NCI-H1436 treated with DMSO at 0.1 percent for 48 hours (cell line): ENCODE results near the gene LRPPRC.
"Not testable (repeated sequence)": the region's sequence is repeated elsewhere in the genome, so short reads cannot be mapped to it uniquely, and the experiment has no call there.

Experiments used
- DNase-seq: peaks from one replicate; lab custom pipeline; 2025; lab: John Stamatoyannopoulos, UW

LRPPRC gene

DNA sequence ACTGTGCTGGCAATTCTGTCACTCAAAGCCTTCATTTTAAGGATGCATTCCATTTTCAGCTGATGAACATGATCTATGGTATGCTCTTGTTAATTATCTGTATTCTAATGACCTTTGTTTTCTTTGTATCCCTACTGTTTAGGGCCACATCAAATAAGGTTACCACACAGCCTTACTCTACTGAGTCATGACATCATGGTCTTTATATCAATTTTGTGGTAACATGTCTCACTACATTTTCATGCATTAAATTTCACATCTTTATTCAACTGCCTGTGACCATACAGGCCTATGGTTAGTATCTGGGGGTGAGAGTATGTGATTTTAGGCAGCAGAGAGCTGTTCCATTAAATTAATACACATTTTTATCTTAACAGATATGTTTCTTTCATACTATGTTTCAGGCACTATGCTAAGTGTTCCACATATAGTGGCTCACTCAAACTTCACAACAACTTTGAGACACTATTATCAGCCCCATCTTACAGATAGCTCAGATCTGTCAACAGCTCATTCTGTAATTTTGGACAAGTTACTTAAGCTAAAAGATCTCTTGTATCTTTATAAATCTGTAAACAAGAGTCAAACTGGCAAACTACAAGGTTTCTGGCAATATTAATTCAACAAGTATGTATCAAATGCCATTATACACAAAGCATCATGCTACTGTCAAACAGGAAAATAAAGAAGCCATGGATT is 18.0 kb downstream of the LRPPRC start:
- DNase-seq: no peak

DNA sequence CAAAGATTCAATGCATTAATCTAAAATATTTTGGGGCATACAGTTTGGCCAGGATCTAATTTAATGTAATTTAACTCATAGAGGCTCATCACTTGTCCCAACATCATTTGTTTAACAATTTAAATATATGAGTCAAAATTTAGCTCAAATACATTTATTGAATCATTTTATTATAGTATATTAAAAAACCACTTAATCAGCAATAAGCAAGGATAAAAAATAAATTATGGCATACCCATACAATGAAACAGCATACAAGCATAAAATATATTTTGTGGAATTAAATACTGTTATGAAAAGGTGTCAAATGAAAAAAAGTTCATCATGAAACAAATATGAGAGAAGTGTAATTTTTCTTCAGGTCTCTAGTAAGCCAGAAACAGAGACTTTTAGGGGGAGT is 34.9 kb downstream of the LRPPRC start:
- DNase-seq: no peak

DNA sequence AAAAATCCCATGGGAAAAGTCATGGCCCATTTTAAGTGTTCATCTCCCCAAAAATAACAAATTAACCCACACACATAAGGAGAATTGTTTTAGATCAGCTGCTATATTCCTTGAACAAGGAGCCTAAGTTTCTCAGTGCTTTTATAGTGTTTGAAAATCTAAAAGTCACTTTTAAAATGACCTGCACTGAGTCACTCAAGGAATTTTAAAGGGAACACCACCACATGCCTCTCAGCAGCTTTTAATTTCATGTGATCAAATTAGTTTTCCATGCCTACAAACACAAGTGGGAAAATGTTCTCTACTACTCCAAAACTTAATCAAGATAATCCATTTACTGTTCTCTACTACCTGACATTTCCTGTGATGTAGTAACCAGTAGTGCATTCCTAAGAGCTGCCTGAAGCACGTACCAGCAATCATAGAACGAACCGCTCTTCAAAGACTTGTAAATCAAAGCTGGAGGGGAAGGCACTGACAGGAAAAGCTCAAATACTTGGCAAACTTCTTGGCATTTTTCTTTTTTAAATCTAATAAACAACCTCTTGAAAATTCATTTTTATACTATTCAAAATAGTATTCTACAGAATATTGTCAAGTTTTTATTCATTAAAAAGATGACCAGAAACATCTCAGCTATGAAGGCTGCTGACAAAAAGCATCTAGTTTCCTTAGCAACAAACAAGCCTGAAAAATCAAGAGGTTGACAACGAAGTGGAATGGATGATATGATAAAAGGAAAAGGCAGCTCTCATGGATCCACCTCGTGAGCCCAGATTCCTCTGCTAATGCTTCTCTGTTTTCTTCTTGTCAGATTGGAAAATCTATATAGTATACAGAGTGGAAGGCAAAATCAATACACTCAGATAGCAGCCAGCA is 37.2 kb downstream of the LRPPRC start:
- DNase-seq: no peak

DNA sequence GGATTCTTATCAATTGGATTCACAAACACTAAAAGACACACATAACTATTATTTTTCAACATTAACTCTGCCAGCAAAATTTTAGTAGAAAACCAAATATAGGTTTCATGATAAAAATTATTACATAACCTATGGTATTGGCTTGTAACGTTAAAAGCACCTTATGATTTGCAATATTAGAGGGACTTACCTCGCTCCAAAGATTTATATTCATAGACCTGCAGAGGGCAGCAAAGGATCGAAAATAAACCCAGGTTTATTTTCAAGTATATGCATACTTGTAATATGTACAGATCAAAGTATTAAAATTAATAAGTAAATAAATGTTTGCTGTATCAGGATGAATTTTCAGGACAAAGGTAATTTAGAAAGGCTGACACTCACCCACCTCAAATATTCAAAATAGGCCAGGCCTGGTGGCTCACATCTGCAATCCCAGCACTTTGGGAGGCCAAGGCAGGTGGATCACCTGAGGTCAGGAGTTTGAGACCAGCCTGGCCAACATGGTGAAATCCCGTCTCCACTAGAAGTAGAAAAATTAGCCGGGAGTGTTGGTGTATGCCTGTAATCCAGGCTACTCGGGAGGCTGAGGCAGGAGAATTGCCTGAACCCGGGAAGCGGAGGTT is 45.3 kb downstream of the LRPPRC start:
- no peak for DNase-seq

DNA sequence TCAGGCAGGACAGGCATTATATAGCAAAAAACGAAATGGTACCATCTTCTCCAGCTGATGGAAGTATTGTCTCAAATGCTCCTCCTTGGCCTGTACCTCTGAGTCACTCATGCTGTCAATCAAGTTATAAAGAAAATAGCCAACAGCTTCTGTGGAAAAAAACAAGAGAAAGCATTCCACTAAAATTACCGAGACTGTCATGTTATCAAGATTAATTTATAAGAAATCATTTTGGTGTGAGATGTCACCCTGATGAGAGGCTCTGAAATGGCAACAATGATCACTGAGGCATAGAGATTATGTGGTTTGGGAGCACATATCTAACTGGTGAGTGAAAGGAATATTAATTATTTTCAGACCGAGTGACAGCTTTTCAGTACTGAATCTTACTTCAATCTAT is 47.4 kb downstream of the LRPPRC start:
- DNase-seq: no peak

DNA sequence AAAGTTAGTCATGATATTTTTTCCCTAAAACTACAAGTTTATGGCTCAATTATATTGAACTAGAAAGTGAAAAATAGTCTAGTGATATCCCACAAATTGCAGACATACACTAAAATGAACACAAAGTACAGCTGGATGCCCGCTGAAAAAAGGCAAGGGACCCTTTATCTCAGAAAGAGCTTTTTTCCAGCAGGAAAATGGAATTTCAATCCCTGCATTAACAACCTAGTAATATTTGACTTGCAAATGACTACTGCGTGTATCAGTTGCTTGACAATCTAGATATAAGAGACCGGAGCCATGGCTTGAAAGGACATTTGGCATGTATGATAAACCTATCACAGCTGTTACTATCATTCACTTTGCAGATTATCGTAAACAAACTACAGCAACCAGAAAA is 49.1 kb downstream of the LRPPRC start:
- no peak for DNase-seq

DNA sequence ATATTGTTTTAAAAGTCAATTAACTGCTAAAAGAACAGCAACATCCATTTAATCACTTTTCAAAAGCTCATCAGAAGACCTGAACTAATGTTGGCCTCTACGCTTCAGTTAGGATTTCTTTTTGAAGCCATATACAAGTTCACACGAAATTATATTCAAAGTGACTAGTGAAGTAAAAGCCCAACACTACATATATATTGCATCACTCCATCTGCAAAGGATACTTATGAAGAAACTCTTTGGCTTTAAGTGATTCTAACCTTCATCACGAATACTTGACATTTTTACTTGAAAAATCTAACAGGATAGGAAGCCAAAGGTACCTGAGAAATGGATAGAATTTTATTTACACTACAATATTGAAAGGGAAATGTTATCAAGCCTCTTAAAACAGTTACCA is 50.4 kb downstream of the LRPPRC start:
- no peak for DNase-seq

DNA sequence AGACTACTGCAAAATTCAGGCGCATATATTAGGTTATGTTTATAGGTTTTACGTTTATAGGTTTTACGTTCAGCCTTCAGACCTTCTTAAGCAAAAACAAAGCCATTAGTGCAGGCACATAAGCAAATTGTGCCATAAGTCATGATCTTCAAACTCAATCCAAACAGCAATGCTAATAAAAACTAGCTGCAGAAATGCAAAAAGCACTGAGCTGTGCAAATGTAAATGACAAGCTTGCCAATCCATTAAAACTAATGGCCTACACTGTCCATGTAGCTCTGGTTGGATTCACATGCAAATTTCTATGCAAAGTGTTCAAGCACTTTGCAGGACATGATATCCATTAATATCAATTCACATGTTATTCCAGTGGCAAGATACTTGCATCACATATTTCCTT is 50.9 kb downstream of the LRPPRC start:
- no peak for DNase-seq

DNA sequence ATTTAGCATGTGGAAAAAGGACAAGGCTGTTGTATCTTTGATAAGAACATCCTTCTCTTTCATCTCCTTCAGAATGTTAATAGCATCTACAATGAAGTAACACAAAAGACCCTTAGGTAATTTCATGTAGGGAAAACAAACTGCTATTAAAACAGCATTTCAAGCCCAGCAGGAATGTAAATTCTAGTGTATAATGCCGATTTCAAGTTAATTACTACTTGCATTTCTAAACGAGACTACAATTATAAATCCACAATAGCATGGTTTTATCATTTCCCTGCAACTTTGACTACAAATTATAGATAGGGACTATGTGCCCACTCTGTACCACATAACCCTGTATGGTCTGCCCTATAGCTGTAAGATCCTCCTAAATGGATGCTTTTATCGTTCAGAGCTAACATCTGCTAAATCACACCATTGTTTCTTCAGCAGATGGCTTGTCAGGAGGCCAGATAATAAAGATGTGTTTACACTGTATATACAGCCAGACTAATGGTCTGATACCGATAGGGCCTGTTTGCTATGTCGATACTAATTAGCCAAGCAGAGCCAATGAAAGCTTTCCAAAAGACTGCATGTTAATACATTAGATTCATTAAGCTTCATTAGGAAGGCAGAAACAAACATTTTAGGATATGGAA is 51.9 kb downstream of the LRPPRC start:
- peak; percentile 43 for DNase-seq

DNA sequence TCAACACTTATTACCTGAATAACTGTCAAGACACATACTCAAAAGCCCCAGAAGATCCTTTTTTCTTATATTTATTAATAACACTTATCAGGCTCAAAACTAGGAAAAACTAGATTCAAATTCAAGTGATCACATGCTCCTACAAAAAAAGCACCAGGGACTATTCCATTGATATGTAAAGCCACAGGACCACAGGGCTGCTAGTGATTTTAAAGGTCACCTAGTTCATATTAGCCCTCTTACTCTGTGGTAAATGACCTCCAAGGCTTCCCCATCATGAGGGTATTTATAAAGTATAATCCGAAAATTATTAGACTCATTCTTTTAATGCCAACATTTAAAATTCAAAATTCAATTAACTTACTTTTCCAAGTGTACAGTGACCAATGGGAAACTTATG is 52.5 kb downstream of the LRPPRC start:
- DNase-seq: no peak

DNA sequence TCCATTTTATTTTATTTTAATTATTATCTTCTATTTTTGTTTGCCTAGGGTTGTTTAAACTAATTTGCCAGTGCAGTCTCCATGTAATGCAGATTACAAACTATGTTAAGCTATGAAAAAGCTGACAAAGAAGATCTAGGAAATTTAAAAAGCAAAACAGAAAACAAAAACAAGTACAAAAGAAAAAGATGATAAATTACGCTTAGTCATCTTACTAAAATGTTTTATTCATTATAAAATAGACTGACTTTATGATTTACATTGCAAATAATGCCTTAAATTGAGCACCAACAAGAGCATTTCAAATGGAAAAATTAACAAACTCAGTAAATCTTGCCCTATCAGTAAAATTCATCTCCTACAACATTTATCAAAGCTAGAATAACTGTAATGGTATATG is 52.9 kb downstream of the LRPPRC start:
- no peak for DNase-seq

DNA sequence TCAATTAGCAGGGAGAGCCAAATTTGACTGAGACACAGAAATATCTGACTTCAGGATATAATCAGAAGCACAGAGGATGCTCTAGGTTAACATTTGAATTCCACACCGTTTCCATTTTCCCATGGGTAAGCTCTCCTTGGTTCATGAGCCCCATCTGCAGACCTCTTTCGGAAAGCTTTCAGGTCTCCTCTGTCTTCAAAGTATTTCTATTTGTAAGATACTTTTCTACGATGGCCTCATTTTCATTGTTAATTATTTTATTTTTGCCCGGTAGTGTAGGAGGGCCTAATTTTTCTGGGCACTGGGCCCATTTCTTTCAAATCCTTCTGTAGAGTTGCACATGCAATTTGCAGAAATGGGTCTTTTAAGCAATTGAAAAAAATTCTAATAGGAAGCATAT is 53.8 kb downstream of the LRPPRC start:
- DNase-seq: no peak

DNA sequence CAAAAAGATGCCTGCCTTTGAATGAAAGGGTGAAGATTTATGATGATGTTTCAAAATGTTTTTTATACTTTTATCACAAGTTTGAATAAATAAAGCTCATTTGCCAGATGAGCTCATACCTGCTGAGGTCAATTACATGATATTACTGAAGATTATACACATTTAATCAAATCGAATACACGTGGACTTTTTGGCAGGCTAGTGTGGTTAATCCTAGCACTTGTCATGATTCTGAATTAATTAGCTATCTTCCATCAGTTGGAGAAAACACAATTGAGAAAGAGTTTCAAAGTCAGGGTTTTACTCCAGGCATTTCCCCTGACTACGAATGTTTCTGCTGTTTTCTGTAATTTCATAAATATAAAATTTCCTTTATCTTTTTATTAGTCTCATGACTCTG is 54.4 kb downstream of the LRPPRC start:
- DNase-seq: no peak

DNA sequence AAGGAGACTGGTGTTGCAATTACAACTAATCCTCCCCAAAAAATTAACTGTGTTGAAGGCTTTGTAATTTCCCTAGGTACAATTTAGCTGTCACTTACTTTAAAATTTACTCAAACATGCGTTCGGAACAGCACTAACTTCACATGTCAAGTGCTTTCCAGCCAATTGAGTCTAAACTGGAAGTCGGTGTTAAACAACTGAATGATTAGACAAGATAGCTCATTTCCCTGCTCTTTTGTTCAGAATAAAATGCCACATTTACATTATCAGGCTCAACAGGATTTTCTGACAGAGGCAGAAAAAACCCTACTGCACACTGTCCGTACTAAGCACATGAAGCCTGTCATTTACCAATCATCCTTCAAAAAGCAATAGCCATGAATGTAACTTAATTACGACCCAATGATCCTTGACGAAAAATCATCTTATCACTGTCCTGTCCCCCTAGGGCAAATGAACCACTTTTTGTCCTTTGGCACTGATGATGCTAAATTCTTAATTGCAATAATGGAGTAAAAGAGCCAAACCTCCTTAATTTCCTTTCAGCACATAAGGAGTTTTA is 56.0 kb downstream of the LRPPRC start:
- DNase-seq: peak; percentile 76

DNA sequence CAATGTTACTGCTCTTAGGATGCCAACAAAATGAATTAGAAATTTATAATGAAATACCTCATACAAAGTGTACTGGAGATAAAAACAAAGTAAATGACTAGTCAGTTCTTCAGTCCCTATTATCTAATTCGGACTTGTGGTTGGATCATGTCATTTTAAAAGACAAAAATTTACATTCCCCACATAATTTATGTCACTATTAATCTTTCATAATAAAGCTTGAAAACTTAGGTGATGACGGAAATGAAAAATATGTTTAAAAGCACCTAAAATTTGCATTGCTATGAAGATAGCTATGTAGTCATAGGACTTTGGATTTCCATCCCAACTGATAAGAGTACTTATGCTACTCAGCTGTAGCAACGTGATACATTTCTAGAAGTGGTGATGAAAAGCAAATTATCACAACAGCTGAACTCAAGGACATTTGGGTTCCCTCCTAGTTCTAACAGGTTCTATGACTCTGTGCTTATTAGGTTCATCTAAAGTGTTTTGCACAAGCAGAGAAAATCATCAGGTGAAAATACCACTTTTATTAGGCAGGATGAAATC is 58.4 kb downstream of the LRPPRC start:
- DNase-seq: no peak

DNA sequence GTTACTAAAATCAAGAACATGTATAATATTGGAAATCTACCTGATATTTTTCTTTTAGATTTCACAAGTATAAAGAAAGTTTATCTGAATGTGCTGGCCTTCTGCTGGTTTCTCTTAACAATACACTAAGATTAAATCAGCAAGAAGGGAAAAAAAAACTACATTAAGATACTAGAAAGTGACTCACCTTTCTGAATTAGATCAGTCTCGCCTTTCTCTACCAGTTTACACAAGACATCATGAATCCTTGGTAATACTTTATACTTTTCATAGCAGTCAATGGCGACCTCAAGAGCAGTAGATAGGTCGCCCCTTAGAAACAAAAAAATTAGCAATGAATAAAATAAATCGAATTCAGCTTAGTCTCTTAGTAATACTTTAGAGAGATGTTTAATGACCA is 61.2 kb downstream of the LRPPRC start:
- DNase-seq: no peak

DNA sequence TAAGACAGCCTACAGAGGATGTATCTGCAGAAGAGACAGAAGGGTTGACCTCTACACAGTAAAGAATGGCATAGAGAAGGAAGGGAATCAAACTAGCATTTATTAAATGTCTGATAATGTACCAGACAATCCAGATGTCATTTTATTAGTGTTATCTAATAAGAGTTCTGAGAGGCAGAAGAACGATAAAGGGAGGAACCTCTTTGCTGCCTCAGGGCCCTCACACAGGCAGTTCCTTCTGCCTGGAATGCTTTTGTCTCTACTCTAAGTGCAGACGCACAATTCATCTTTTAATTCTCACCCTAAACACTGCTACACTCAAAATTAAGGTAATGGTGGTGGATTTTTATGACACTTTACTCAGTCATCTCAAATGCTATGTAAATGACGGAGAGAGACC is 64.5 kb downstream of the LRPPRC start:
- no peak for DNase-seq

DNA sequence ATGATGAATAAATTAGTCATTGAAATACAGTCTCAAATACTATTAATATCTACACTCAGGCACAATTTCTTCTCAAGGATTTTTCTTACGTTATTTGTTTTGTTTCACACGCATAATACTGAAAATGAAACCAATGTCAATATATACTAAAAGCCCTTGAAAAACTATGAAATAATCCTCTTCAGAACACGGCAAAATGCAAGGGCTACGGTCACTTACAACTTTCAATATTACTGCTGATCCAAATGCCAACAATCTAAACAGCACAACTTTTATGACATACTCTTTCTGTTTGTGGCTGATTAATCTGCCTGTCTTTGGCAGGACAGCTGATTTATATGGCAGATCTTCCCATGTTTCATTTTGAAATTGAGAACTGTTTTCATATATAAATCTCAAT is 68.3 kb downstream of the LRPPRC start:
- no peak for DNase-seq

DNA sequence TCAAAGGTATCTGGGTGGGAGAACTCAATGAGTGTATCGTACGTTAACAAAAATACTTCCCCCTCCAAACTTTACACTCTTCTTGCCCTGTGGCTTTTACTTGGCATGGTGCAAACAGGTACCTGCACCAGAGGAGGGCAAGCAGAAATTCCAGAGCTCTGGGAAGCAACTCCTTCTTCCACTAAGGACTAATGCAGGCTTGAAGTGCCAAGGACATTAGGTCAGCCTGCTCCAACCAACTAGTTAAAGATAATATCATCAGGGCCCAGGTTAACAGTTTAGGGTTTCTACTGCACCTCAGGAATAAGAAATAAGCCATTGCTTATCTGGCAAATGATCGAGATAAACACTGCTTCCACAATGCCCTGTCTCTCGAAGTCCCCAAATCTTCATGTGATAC is 70.4 kb downstream of the LRPPRC start:
- DNase-seq: no peak

DNA sequence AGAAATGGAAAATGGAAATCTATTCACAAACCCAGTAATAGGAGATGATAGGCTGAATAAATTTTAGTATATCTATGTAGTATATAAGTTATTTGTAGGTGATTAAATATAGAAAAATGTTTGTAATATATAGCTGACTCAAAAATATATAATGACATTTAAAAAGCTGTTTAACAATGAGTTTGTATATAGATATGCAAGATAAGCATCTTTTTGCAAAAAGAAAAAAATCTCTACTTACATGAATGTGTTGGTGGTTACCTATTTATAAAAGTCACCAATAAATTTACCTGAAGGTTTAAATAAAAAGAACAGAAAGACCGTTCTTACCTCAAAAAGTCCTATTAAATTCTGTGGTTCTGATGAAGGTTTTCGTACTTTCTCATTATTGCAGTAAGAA is 71.3 kb downstream of the LRPPRC start:
- DNase-seq: no peak

DNA sequence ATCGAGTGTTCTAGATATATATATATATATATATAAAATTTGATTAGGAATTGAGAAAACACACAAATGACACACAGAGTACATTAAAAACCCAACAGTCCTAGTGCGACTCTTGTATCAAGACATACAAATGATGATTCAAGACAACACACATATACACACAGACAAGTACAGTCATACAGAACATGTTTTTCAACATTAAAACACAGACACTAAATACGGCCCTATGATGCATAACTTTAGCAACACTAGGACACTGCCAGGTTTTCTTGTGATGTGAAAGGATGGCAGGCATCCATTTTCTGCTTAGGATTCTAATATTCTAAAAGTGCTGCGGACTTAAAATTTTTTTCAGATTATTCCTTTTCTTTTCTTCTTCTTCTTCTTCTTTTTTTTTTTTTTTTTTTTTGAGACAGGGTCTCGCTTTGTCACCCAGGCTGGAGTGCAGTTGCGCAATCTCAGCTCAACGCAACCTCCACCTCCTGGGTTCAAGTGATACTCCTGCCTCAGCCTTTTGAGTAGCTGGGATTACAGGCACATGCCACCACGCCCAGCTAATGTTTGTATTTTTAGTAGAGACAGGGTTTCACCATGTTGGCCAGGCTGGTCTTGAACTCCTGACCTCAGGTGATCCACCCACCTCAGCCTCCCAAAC is 84.5 kb downstream of the LRPPRC start:
- DNase-seq: not testable (repeated sequence)
